Activated CD8-positive, alpha-beta memory T cell treated with anti-CD3 and anti-CD28 coated beads for 1 hour (primary cell): ENCODE data around the gene MAP3K4.

Experiments
- DNase-seq, 2 donors: peaks; one replicate each; pipeline ENCODE4 v3.0.0-alpha.2; 2020; ENCODE audit warnings: low read depth in 1 of 2; ENCODE audit errors: extremely low read depth in 1 of 2

The MAP3K4 gene

GRCh38 chr6:161139766-161140553 is 148.4 kb downstream of the MAP3K4 start:
- no peak for DNase-seq

- DNase-seq = no peak
Measured at GRCh38 chr6:161140554-161140875, 148.9 kb downstream of the MAP3K4 start.

GRCh38 chr6:161141173-161141572 is 149.6 kb downstream of the MAP3K4 start:
- no peak for DNase-seq

- DNase-seq = no peak
Measured at GRCh38 chr6:161142957-161143296, 151.4 kb downstream of the MAP3K4 start.

GRCh38 chr6:161143663-161144430 is 152.3 kb downstream of the MAP3K4 start:
- no peak for DNase-seq

GRCh38 chr6:161150136-161150535 is 158.6 kb downstream of the MAP3K4 start:
- DNase-seq = no peak

GRCh38 chr6:161150566-161150965 is 159.0 kb downstream of the MAP3K4 start:
- DNase-seq = no peak

- no peak for DNase-seq
Measured at GRCh38 chr6:161151059-161151645, 159.6 kb downstream of the MAP3K4 start.

- no peak for DNase-seq
Measured at GRCh38 chr6:161151660-161152526, 160.3 kb downstream of the MAP3K4 start.

GRCh38 chr6:161152527-161152862 is 160.9 kb downstream of the MAP3K4 start:
- no peak for DNase-seq

- no peak for DNase-seq
Measured at GRCh38 chr6:161152907-161153662, 161.5 kb downstream of the MAP3K4 start.

GRCh38 chr6:161153725-161154124 is 162.2 kb downstream of the MAP3K4 start:
- DNase-seq = no peak

GRCh38 chr6:161154796-161155335 is 163.3 kb downstream of the MAP3K4 start:
- DNase-seq = no peak

- DNase-seq = no peak
Measured at GRCh38 chr6:161161121-161161520, 169.6 kb downstream of the MAP3K4 start.

GRCh38 chr6:161161889-161162624 is 170.5 kb downstream of the MAP3K4 start:
- no peak for DNase-seq

- DNase-seq = no peak
Measured at GRCh38 chr6:161162722-161163121, 171.2 kb downstream of the MAP3K4 start.

GRCh38 chr6:161163466-161164181 is 172.1 kb downstream of the MAP3K4 start:
- DNase-seq = no peak

GRCh38 chr6:161164182-161164625 is 172.6 kb downstream of the MAP3K4 start:
- DNase-seq = no peak

- DNase-seq = no peak
Measured at GRCh38 chr6:161166176-161166575, 174.6 kb downstream of the MAP3K4 start.
